Keratinocyte (primary cell): ENCODE data around the gene SP110. TPM values are rescaled to one million over a fixed set of nuclear protein-coding genes. Genes with fewer than 3 reads are reported as not detected.

Experiments used
- DNase-seq: peaks from one replicate; pipeline ENCODE4 v3.0.0-alpha.2; 2011; ENCODE audit warnings: low read depth, missing footprints, low spot score
- FAIRE-seq: peaks from 2 replicates; lab custom pipeline; 2011; peaks lifted over from hg19 to GRCh38; lab: Jason Lieb, UNC
- H2AFZ ChIP-seq: 2 replicates; pipeline ENCODE4 v1.6.0; 2012; ENCODE audit warnings: low read length, control low read depth, inconsistent platforms; ENCODE audit not compliant: control insufficient read depth
- H3K27ac ChIP-seq: 2 replicates; pipeline ENCODE4 v1.5.1; 2011; ENCODE audit warnings: low read length; ENCODE audit not compliant: control insufficient read depth, insufficient read depth
- H3K27me3 ChIP-seq: 3 replicates; pipeline ENCODE4 v1.6.0; 2011; ENCODE audit warnings: low read length; ENCODE audit not compliant: control insufficient read depth, insufficient read depth; ENCODE audit errors: extremely low read depth
- H3K36me3 ChIP-seq, 2 experiments: 2 replicates in 1 of 2; 3 replicates in 1 of 2; pipeline ENCODE4 v1.5.1; 2011; ENCODE audit warnings: low read length in 2 of 2, mild to moderate bottlenecking in 1 of 2; ENCODE audit not compliant: control insufficient read depth in 2 of 2, insufficient read depth in 2 of 2; ENCODE audit errors: extremely low read depth in 1 of 2
- H3K4me1 ChIP-seq: 3 replicates; pipeline ENCODE4 v1.5.1; 2011; ENCODE audit warnings: low read length; ENCODE audit not compliant: control insufficient read depth, insufficient read depth; ENCODE audit errors: extremely low read depth
- H3K4me2 ChIP-seq: 3 replicates; pipeline ENCODE4 v1.6.0; 2011; ENCODE audit warnings: low read depth, low read length; ENCODE audit not compliant: control insufficient read depth, insufficient read depth; ENCODE audit errors: extremely low read depth
- H3K4me3 ChIP-seq, 3 experiments: fragments of 200-600 bp in 1 of 3; sonication (generic) in 1 of 3; 2 replicates in 2 of 3; 3 replicates in 1 of 3; pipeline ENCODE4 v1.5.1; 2011 to 2016; ENCODE audit warnings: low read length in 3 of 3, mild to moderate bottlenecking in 3 of 3, control low read depth in 2 of 3, inconsistent platforms in 1 of 3, low read depth in 1 of 3, mixed read lengths in 1 of 3, mixed run types in 1 of 3, moderate library complexity in 1 of 3; ENCODE audit not compliant: control insufficient read depth in 2 of 3, insufficient read depth in 2 of 3; ENCODE audit errors: extremely low read depth in 1 of 3
- H3K79me2 ChIP-seq: 2 replicates; pipeline ENCODE4 v1.6.0; 2012; ENCODE audit warnings: low read length; ENCODE audit not compliant: control insufficient read depth, insufficient read depth
- H3K9ac ChIP-seq: 3 replicates; pipeline ENCODE4 v1.6.0; 2011; ENCODE audit warnings: low read length; ENCODE audit not compliant: control insufficient read depth, insufficient read depth; ENCODE audit errors: extremely low read depth
- H3K9me1 ChIP-seq: 3 replicates; pipeline ENCODE4 v1.6.0; 2011; ENCODE audit warnings: low read length; ENCODE audit not compliant: control insufficient read depth, insufficient read depth; ENCODE audit errors: extremely low read depth
- H3K9me3 ChIP-seq: 2 replicates; pipeline ENCODE4 v1.5.1; 2012; ENCODE audit warnings: low read depth, low read length; ENCODE audit not compliant: control insufficient read depth
- H4K20me1 ChIP-seq: 3 replicates; pipeline ENCODE4 v1.6.0; 2011; ENCODE audit warnings: low read length; ENCODE audit not compliant: control insufficient read depth, insufficient read depth; ENCODE audit errors: extremely low read depth
- CTCF ChIP-seq, 3 experiments: IDR thresholded peaks in 1 of 3; conservative IDR thresholded peaks in 1 of 3; optimal IDR thresholded peaks in 1 of 3; 2 replicates in 2 of 3; 3 replicates in 1 of 3; pipeline versions ENCODE3 to v1.5.1; 2011; ENCODE audit warnings: low read length in 3 of 3, mild to moderate bottlenecking in 3 of 3, moderate library complexity in 2 of 3, control low read depth in 1 of 3, inconsistent platforms in 1 of 3; ENCODE audit not compliant: insufficient read depth in 2 of 3; ENCODE audit errors: extremely low read depth in 1 of 3
- EZH2 ChIP-seq: IDR thresholded peaks from one replicate; pipeline ENCODE4 v1.6.1; 2012; ENCODE audit warnings: inconsistent platforms, mild to moderate bottlenecking, low read length, moderate library complexity
- dilution Hi-C: fragments of 300-500 bp; cut with MboI; formaldehyde crosslinking; loops from one replicate; pipeline ENCODE4 v1.7.0; 2020; ENCODE audit warnings: low sequenced_read_pairs; ENCODE audit not compliant: extremely low pct_ligation_motif_present
- polyA plus RNA-seq, 5 experiments: library from polyadenylated mRNA; depleted of rRNA in 3 of 5; stranded (reverse) in 3 of 5; stranded (forward) in 1 of 5; unstranded in 1 of 5; fragments of >200 nt; gene quantifications; 1 replicate in 1 of 5; 2 replicates in 3 of 5; 3 replicates in 1 of 5; pipeline versions ENCODE4 v1.2.1 to v1.2.3, GENCODE V29; 2011 to 2012; ENCODE audit warnings: missing spikeins in 2 of 5, low read depth in 1 of 5, low replicate concordance in 1 of 5

The SP110 gene
- polyA plus RNA-seq, 1 donor (not counting 4 experiments of a cell fraction or from before 2014, with no cell fraction given), result 26.5 TPM

GRCh38 chr2:230134496-230135129 lies 85.2 kb downstream of the SP110 start:
- Histone ChIP-seq H3K9me1 (no peaks in the 10 kb centered on the region), H3K79me2 (no peaks in the 10 kb centered on the region), H3K36me3 (no peaks in the 10 kb centered on the region), H4K20me1 (no peaks in the 10 kb centered on the region), H3K27ac (no peak overlapping the region), H3K27me3 (no peaks in the 10 kb centered on the region), H3K4me2 (no peak overlapping the region), H3K9me3 (peaks cover 6% of the 10 kb centered on the region), H3K4me3 (no peak overlapping the region), H2AFZ (no peak overlapping the region), H3K4me1 (peaks cover 3% of the 10 kb centered on the region), H3K9ac (no peak overlapping the region)
- TF ChIP-seq CTCF (optimal IDR thresholded peaks at IDR 0.05 in 1 of 3, IDR thresholded peaks at IDR 0.05 in 1 of 3, conservative IDR thresholded peaks at IDR 0.05 in 1 of 3; ENCODE audit: extremely low read depth in 1 of 3, insufficient read depth in 2 of 3, low read length in 3 of 3), result no peak
- no peak for TF ChIP-seq EZH2
- DNase-seq, result no peak
- no peak for FAIRE-seq
- dilution Hi-C loops, result no loop called here

GRCh38 chr2:230131366-230131765 lies 88.4 kb downstream of the SP110 start:
- no peak for DNase-seq
- FAIRE-seq, result no peak
- Histone ChIP-seq H3K4me1 (no peaks in the 10 kb centered on the region), H3K4me3 (no peak overlapping the region), H3K9me1 (no peaks in the 10 kb centered on the region), H2AFZ (no peak overlapping the region), H3K27me3 (no peaks in the 10 kb centered on the region), H3K27ac (no peak overlapping the region), H3K9ac (no peak overlapping the region), H3K9me3 (peaks cover 6% of the 10 kb centered on the region), H3K36me3 (no peaks in the 10 kb centered on the region), H4K20me1 (no peaks in the 10 kb centered on the region), H3K4me2 (no peak overlapping the region), H3K79me2 (no peaks in the 10 kb centered on the region)
- TF ChIP-seq EZH2 (no peak), CTCF (optimal IDR thresholded peaks at IDR 0.05 in 1 of 3, IDR thresholded peaks at IDR 0.05 in 1 of 3, conservative IDR thresholded peaks at IDR 0.05 in 1 of 3; ENCODE audit: extremely low read depth in 1 of 3, insufficient read depth in 2 of 3, low read length in 3 of 3) (no peak)
- dilution Hi-C loops, result no loop called here
